Activated T-cell treated with anti-CD3 and anti-CD28 coated beads, Interleukin-2, amount 50 U/mL, for 48 hours (primary cell): ENCODE results near the gene PHLPP1.

Source experiments
- DNase-seq, 2 experiments: peaks; one replicate each; pipeline ENCODE4 v3.0.0-alpha.2; 2020

The PHLPP1 gene

DNA sequence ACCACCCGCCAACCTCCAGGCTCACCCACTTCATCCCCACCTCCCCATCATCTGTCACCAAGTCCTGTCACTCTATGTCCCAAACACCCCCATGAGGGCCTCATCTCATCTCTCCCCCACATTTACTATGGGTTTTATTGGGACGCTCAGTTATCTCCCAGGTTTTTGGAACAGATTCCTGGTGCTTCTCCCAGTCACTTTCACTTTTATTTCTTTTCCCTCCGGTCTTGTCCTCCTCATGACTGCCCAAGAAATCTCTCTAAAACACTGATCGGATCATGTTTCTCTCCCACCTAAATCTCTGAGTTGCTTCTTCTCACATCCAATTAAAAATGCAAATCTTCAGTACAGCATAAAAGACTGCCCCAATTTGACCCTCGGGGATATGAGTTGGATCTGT, 273.1 kb downstream of the PHLPP1 start:
- no peak for DNase-seq

DNA sequence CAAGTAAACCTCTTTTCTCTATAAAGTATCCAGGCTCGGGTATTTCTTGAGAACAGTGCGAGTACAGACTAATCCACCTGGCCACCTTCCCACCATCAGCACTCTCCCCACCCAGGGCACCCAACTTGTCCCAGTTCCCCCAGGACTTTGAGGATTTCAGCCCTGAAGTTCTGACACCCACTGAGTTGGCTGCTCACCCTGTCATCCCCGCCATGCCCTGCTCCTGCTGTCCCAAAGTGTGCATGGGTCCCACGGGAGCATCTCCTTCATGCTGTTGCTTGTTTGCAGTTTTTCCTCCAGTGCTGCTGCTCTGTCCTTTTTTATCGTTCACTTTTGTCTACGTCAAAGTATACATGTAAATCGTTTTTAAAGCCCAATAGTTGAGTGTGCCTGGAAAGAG, 273.9 kb downstream of the PHLPP1 start:
- DNase-seq: no peak

DNA sequence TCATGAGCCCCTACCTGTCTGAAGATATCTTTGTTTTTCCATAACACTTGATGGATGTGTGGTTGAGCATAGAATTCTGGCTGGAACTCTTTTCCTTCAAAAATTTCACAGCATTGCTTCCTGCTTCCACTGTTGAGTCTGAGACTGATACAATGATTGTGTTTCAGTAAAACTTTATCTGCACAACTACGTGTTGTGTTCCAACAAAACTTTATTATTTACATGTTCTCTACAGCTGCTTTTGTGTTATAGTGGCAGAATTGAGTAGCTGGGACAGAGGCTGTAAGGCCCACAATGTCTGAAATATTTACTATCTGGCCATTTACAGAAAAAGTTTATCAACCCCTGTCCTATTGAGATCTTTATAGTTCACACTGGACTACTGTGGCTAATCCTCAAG, 275.3 kb downstream of the PHLPP1 start:
- no peak for DNase-seq

DNA sequence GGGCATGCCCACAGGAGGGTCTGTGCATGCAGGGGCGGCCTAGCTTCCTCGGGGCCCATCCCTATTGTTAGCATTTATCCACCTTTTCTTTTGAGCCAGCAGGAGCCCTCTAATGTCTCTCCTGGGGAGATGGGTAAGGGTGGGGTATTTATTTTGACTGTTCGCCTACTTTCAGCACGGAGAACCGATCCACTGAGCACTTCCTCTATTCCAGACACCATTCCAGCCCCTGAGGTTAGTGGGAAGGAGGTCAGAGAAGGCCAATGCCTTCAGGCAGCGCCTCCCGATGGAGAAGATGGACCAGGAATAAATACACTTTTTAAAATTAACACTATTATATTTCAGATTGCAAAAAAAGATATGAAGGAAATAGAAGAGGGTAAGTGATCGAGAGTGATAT, 276.0 kb downstream of the PHLPP1 start:
- no peak for DNase-seq

DNA sequence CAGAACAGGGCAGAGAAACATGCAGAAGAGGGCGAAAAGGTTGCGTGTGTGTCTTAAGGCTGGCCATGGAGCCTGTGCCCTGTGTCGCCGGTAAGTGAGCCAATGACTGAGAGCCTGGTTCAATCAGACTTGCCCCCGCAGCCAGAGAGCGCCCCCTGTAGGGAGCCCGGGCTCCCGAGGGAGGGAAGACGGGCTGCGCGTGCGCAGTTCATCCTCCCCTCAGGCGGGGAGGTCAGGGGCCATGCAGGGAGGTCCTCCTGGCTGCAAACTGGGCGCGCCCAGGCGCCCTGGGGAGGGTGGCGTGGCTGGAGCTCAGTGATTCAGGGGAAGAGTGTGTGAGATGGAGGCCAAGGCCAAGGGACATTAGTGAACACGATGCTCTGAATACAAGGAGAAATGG, 276.6 kb downstream of the PHLPP1 start:
- DNase-seq: peak in 1 of 2 experiments; percentile 34

DNA sequence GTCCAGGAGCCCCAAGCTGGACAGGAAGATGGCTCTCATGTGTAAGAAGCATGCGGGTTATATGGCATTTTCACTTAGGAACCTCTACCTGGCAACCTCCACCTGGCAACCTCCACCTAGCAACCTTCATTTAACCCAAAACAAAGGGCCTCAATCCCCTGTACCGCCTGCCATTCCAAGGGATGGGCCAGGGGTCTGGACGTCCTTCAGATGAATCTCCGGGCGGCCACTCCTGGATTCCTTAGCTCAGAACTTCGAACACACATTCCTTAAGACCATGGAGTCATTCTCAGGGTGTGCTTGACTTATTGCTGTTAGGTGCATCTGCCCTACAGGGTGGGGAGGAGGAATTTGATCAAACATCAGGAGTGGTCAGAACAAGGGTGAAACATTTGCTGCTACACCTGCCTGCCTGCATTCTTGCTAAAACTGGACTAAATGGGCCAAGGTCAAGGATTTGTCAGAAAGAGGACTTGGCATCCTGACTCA, 277.6 kb downstream of the PHLPP1 start:
- DNase-seq: no peak

DNA sequence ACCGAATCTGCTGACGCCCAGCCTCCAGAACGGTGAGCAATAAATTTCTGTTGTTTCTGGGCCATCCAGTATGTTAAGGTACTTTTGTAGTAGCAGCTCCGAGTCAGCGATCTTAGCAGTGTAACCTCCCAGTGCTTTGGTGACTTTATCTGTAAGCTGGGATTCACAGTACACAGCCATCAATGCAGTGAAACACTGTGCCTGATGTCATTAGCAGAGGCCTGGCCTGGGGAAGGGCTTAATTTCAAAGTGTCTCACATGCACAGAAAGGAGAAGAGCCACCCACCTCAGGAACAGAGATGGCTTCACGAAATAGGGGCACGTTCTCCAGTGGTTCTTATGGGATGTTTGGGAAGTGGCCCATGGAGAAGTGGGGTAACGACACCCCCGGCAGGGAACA, 281.2 kb downstream of the PHLPP1 start:
- DNase-seq: no peak

DNA sequence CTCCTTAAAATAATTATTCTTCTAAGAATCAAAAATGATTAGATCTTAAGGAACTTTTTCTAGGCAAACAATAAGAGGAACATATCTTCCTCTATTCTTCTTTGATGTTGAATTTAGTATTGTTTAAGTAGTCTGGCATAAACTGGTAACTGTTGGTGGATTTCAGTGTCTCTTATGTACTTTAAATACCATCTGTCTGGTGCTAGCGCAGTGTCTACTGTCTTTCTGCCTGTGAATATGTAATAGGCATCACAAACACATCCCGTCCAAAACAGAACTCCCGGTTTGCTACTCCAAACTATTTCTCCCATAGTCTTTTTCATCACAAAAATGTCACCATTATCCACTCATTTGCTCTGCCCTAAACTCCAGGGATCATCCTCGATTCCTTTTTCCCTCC, 281.7 kb downstream of the PHLPP1 start:
- DNase-seq: no peak

DNA sequence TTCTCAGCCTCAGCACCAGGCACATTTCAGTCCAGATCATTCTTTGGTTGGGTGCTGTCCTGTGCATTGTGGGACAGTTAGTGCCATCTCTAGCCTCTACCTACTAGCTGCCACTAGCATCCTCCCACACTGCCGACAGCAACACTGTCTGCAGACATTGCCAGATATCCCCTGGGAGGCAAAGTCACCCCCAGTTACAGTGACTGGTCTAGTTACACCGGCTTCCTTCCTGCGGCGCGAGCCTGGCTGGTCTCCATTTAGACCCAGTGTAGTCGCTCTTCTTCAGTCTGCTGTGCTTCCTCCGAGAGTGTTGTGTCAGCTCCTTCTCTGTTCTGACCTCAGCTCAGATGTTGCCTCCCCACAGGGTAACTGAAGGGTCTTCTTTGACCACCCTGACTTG, 283.1 kb downstream of the PHLPP1 start:
- no peak for DNase-seq

DNA sequence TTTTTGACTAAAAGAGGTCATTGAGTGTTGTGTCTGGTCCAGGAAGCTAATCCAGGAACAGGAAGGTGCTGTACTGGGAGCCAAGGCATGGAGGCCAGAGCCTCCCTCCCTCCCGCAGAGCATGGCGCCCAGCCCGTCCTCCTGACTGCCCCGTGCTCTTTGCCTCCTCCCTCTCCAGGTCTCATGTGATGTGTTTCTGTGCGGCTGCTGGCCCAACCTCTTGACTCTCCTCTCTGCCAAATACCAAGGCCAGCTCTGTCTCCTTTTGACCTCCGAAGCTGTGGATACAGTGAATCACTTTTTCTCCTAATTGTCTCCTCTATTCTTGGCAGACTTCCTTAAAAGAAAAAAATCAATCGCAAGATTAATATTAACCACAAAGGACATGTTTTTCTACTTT, 284.1 kb downstream of the PHLPP1 start:
- no peak for DNase-seq

DNA sequence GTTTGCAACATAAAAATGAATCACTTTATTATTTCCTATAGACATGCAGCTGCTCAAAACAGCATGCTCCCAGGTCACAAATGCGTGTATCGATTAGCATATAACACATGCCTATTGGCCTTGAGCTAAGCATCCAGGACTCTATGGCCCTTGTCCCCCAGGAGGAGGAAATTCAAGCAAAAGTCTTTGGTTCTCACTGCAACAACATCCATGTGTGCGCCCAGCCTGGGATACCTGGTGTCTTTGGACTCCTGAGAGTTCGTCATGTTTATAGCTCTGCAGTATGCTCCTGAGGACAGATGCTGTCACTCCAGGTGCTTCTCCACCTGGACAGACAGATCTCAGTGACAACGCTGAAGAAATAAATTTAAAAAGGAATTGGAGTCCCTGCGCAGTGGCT, 284.6 kb downstream of the PHLPP1 start:
- DNase-seq: no peak

DNA sequence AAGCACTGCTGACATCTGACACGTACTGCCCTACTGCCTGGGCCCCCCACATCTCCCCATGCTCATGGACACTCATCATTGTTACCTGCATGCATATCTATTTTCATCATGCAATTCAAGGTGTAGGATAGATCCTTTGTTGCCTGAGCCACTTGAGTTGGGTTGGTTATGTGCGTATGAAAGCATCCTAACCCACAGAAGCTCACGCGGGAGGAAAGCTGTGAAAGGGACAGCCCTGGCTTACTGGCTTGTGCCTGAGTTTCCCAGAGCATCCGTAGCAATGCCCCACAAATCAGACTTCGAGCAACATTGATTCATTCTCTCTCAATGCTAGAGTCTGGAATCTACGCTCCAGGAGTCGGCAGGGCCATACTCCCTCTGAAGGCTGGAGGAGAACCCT, 285.5 kb downstream of the PHLPP1 start:
- DNase-seq: no peak

DNA sequence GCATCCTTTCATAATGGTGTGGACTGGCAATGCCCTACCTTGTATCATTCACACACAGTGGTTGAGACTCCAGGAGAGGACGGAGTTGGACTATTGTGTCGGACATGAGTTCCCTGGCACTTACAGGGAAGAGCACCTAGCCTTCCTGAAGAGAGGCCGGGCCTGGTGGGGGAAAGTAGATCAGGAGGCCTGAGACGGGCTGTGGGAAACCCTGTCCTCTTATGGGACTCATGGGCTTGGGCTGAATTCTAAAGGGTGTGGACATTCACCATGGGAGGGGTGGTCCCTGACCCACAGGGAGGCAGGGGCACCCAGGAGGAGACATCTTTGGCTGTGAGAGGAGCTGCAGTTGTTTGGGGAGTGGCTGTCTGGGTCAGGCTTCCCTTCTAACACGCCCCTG, 286.5 kb downstream of the PHLPP1 start:
- DNase-seq: no peak

DNA sequence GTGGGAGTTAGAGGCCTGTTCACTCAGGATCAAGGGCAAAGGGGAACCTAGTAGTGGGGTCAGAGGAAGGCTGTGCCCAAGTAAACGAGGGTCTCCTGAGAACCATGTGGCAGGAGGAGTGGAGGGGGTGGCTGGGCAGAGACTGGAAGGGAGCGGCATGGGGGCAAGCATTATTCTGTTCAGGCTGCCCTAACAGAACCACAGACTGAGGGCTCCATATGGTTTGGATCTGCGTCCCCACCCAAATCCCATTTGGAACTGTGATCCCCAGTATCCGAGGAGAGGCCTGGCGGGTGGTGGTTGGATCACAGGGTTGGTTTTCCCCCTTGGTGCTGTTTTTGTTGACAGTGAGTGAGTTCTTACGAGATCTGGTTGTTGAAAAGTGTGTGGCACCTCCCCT, 287.0 kb downstream of the PHLPP1 start:
- no peak for DNase-seq

DNA sequence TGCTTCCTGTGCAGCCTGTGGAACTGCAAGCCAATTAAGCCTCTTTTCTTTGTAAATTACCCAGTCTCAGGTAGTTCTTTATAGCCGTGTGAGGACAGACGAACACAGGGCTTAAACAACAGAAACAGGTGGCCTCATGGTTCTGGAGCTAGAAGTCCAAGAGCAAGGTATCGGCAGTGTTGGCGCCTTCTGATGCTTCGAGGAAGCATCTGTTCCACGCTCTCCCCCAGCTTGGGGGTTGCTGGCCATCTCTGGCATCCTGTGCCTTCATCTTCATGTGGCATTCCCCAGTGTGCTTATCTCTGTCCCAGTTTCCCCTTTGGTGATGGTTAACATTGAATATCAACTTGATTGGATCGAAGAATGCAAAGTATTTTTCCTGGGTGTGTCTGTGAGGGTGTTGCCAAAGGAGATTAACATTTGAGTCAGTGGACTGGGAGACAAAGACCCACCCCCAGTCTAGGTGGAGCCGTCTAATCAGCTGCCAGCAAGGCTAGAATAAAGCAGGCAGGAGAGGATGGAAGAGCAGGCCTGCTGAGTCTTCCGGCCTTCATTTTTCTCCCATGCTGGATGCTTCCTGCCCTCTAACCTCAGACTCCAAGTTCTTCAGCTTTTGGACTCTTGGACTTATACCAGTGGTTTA, 287.6 kb downstream of the PHLPP1 start:
- DNase-seq: no peak

DNA sequence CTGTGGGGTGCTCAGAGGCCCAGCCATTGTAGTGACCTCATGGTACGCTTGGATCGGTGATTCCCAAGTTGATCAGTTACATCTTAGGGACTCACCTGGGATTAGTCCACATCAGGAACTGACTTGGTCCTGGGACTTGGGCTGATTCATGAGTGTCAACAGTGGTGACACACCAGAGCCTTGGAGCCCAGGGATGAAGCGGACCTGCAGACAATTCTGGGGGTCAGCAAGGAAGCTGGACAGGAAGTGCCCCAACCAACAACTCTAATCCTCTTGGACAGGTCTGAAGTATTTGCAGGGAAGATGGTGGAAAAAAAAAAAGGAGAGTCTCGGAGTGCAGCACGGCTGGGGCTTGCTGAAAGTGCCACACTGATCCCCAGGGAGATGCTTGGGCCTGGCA, 288.6 kb downstream of the PHLPP1 start:
- DNase-seq: no peak

DNA sequence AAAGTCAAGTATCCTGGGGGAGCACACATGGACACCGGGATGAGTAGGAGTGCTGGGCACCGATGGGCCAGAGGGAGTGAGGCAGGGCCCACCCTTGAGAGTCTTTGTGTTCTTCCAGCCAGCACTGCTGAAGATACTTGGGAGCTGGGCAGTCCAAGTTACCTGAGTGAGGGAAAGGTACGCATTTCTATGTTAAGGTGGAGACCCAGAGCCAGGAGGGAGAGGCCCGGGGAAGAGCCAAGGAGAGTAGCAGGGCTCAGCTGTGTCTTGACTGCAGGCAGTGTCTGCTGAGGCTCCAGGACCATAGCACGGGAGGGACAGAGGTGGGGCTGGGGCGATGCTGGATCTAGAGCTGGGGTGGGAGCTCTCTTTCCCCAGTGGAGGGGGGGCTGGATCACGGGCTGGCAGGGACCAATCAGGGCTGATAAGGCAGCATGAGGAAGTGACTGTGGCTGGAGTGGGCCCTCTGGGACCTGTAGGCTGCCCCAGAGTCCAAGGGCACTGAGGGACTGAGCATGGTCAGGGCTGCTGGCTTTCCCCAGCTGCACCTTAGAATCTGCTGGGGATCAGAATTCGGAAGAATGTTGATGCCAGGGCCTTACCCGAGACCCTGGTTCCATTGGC, 289.2 kb downstream of the PHLPP1 start:
- no peak for DNase-seq

DNA sequence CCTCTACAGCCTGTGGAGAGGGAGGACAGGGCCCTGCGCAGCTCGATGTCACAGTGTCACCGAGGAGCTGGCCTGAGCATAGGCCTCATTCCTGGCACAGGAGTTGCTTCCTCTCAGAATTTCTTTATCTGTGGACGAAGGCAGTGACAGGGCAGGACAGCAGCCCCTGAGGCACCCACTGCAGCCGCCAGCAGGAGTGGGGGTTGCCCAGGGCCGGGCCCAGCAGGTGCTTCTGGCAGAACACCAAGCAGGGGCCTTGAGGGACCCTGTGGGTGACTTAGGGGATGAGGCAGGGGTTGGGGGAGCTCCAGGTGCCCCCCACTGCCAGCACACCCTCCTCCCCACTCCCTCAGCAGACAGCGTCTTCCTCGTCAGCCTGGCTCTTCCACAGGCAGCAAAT, 290.0 kb downstream of the PHLPP1 start:
- no peak for DNase-seq

DNA sequence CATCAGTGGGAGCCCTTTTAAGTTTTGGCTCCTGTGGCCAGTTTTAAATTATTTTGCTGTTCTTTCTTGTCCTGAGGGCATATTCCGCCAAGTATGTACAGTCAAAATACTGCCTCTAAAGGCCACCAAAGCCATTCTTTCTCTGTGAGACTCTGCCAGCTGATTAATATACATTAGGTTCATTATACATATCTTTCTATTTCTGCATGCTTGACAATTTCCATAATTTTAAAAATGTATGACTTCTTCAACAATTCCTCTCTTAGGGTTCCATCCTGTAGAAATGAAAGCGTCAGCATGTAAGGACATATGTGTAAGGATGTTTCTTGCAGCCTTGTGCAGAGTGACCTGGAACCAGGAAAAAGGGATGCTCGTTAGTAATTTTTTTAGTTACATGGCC, 291.9 kb downstream of the PHLPP1 start:
- DNase-seq: no peak

DNA sequence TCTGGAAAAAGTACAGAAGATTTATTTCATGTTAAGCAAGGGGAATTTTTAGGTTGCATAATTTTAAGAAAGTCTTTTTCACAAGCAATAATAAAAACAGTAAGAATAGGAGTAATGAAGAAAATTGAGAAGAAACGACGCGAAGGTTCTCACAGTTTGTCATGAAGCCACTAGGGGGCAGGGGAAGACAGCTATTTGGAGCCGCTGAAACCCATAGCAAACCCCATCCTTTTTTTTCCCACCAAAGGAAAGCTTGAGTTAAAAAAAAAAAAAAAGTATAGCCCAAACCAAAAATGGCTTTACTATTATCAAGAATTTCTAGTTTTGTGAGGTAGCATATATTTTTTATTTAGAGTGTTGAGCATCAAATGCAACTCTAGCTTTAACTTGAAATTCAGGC, 300.9 kb downstream of the PHLPP1 start:
- DNase-seq: peak; percentile 38 to 48

DNA sequence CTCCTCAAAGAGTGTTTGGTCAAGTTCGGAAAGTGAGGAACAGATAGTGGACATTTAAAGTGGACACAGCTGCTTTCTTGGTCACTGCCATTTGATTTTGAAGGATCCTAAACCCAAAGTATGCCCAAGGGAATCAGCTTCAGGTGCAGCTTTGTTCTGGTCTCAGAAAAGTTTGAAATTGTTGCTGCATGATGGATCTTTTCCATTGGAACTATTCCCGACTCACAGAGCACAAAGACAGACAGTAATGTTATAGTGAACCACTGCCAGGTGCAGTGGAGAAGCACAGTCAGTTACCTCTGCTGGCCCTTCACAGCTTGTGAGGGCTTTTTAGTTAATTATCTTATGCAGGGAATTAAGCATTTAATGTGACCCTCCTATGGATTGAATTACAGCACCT, 301.7 kb downstream of the PHLPP1 start:
- DNase-seq: no peak

DNA sequence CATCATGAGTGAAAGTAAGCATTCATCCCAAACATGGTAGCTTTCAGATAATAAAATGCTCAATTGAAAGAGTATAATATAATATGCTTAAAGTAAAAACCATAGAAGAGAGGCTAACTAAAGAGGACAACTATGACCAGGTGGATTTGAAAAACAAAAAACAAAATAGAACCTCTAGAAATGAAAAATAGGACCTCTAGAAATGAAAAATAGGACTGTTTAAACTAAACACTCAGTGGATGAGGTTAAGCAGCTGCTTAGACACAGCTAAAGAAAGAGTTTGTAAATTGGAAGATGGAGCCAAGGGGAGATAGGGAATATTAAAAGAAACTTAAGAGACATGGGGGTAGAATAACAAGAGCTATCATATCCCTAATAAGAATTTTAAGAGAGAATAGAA, 302.6 kb downstream of the PHLPP1 start:
- no peak for DNase-seq

DNA sequence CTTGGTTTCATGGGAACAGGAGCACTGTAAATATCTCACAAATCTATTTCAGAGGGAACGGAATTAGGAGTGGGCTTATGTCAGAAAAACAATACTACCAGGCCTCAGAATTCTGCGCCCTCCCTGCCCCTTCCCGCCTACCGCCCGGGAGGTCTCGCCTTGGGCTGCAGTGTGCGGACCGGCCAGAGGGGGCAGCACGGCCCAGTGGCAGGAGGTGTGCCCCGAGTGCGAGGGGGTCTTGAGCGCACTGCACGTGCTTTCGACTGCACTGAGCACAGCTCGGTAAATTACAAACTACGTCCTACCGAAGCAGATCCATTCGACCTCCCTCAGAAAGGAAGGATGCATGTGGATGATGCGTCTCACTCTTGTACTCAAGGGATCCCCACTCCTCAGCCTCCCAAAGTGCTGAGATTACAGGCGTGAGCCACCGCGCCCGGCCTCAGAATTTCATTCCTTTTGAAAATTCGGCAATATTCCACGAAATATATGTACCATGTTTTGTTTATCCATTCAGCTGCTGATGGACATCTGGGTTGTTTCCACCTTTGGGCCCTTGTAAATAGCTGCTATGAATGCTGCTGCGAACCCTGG, 307.2 kb downstream of the PHLPP1 start:
- peak; percentile 45 to 57 for DNase-seq

DNA sequence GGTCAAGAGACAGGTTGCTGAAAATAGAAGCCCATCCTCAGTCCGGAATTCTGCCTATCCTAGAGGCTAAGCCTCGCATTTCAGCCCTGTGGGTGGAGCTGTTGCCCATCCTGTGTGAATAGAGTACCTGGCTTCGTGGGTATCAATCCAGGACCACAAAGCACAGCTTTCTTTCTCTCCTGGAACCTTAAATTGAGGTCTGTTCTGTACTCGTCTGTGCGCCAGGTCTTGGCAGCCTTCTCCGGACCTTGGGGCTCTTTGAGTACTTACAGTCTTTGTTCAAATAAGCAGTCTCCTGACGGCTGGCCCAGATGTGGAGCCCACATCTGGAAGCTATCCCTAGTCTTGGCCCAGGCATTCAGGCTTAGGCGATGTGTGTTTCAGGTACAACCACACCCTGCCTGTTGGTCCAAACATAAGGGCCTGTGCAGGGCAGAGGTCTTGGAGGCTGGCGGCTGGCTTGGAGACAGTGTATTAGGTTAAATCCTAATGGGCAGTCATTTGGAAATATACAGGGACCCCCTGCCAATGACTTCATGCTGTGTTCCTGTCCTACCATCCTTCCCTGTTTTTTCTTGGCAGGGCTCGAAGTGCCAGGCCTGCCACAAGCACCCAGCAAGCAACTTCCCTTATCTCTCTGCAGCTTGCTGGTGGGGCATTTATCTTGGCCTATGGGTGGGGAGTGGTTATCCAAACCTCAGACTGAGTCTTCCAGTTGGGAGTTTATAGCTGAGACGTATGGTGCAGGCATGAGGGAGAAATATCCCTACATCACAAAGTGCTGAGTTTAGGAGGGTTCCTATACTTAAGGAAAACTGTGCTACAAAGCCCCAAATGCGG, 310.1 kb downstream of the PHLPP1 start:
- no peak for DNase-seq
